HG02885 (cell line): ENCODE results near the gene PLA2G4D.

ENCODE experiments used
- ATAC-seq: cut with Tn5 transposase; IDR thresholded peaks from one replicate; pipeline ENCODE4 v1.9.1; 2021; ENCODE audit warnings: mild to moderate bottlenecking; ENCODE audit not compliant: unreplicated experiment, poor library complexity

The PLA2G4D gene, protein sequence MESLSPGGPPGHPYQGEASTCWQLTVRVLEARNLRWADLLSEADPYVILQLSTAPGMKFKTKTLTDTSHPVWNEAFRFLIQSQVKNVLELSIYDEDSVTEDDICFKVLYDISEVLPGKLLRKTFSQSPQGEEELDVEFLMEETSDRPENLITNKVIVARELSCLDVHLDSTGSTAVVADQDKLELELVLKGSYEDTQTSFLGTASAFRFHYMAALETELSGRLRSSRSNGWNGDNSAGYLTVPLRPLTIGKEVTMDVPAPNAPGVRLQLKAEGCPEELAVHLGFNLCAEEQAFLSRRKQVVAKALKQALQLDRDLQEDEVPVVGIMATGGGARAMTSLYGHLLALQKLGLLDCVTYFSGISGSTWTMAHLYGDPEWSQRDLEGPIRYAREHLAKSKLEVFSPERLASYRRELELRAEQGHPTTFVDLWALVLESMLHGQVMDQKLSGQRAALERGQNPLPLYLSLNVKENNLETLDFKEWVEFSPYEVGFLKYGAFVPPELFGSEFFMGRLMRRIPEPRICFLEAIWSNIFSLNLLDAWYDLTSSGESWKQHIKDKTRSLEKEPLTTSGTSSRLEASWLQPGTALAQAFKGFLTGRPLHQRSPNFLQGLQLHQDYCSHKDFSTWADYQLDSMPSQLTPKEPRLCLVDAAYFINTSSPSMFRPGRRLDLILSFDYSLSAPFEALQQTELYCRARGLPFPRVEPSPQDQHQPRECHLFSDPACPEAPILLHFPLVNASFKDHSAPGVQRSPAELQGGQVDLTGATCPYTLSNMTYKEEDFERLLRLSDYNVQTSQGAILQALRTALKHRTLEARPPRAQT

DNA sequence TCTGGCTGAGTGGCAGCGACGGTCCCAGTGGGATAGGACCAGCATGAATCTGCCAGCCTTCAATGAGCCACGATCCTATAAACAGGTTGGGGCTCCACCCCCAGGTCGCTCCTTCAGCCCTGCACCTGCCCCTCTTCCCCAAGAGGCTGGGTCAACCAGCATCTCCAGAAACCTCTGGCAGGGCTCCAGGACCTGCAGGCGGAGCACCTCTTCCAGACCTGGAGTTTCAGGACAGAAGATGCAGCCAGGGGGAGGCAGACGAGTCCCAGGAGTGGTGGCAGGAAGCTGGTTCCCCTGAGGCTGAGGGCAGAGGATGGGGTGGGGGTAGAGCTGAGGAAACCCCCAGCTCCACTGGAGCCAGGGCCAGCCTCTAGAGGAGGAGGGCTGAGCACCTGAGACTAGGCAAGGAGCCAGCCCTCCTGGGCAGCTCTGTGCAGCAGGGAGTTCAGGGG, at the start of gene PLA2G4D:
PLA2G4D (minus strand) TSS at position 51 of the 452 bp plus-strand sequence. CDS start 103 bp downstream, outside the sequence.
- no peak for ATAC-seq

GRCh38 chr15:42143356-42143755, 49.0 kb upstream of the PLA2G4D start:
- no peak for ATAC-seq

- no peak for ATAC-seq
These were observed 47.7 kb upstream of the PLA2G4D start for GRCh38 chr15:42141795-42142667.

DNA sequence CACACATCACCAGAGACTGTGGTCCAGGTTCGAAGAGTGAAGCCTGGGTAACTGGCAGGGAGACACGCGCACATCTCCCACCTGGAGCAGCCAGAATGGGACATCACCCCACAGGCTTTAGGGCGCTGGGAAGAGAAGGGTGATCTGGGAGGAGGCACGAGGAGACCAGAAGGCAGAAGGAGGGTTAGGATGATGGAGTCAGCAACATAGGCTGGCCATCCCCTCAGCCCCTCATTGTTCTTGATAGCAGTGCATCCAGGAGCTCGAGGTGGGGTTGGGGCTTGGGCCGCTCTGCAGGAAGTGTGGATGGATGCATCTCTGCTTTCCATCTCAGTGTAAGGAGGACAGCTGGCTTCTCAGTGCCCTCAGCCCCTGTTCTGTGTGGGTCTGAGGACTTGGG, 46.9 kb upstream of the PLA2G4D start:
- ATAC-seq: no peak

DNA sequence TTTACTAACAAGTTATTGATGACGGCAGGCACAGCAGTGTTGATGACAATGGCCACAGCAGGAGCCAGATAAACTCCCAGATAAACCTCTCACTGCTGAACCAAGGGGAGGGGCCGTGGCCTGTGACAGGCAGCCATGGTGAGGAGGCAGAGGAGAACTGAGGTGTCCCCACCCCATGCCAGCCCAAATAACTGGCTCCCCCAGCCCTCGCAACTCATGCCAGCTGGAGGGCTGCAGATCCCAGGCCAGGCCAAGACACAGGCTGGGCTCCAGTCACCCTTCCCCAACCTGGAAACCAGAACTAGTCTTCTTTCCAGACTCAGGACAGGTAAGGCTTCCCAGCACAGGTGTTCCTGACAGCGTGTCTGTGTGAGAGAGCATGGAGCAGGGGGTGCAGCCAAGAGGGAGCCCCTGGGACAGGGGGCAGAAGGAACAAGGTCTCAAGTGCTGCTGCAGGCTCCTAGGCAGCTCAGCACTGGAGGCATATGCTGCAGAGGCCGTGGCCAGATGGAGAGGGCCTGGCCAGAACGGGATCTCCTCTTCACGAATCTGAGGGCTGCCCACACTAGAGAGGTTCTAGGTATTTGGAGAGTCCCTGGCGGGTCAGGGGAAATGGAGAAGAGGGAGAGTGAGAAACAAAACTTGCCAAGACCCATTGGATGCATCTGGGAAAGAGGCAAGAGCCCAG, 46.2 kb upstream of the PLA2G4D start:
- no peak for ATAC-seq

- no peak for ATAC-seq
These were observed 45.2 kb upstream of the PLA2G4D start for GRCh38 chr15:42139596-42139995.

DNA sequence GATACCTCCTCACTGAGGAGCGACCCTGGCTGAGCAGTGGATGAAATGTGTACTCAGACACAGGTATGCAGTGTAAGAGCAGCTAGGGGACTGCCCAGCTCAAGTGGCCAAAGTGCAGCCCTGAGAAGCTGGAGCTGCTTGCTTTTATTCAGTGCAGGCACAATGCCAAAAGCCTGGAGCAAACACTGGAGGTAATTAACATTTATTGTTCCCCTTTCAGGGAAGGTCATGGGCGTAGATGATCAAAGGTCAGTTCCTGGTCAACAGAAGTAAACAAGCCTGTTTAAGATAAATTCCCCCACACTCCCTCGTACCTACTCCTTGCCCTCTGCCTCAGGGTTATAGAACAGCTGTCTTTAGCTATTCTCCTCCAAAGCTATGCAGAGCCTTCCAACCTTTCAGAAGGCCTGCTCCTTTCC, 44.6 kb upstream of the PLA2G4D start:
- no peak for ATAC-seq

GRCh38 chr15:42138411-42138810, 44.0 kb upstream of the PLA2G4D start:
- ATAC-seq: no peak

- no peak for ATAC-seq
These were observed 43.3 kb upstream of the PLA2G4D start for GRCh38 chr15:42137461-42138261.

GRCh38 chr15:42136513-42136912, 42.2 kb upstream of the PLA2G4D start:
- no peak for ATAC-seq

- ATAC-seq: no peak
These were observed 41.0 kb upstream of the PLA2G4D start for GRCh38 chr15:42135351-42135750.

DNA sequence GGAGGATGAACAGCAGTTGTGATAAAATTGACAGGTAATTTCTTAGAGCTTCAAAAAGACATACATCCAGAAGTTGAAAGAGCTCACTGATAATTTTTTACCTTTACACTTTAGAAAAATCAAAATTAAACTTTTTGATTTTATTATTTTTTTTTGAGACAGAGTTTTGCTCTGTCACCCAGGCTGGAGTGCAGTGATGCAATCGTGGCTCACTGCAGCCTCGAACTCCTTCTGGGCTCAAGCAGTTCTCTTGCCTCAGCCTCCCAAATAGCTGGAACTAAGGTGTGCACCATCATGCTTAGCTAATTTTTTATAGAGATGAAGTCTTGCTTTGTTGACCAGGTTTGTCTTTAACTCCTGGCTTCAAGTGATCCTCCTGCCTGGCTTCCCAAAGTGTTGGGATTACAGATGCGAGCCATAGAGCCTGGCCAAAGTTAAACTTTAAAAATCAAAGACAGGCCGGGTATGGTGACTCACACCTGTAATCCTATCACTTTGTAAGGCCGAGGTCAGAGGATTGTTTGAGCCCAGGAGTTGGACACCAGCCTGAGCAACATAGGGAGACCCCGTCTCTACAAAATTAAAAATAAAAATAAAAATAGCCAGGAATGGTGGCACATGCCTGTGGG, 40.4 kb upstream of the PLA2G4D start:
- no peak for ATAC-seq

GRCh38 chr15:42133886-42134502, 39.6 kb upstream of the PLA2G4D start:
- ATAC-seq: no peak

- ATAC-seq: no peak
These were observed 39.0 kb upstream of the PLA2G4D start for GRCh38 chr15:42133356-42133755.

- no peak for ATAC-seq
These were observed 37.8 kb upstream of the PLA2G4D start for GRCh38 chr15:42131826-42132806.

DNA sequence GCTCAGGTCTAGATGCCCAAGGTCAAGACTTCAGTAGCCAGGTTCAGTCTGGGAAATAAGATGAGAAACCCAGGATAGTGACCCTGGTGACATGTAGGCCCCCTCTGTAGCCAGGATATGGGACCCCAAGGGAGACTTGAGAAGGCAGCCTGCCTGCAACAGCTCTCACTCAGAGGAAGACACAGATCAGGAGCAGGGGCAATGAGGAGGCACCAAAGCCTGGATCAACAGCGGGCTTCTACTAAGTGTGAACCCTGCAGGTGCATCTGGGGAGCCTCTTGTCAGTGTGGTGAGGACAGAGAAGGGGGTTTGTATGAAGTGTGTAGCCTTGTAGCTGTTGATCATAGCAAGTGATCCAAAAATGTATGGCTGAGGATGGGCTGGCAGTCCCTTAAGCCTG, 36.6 kb upstream of the PLA2G4D start:
- ATAC-seq: no peak
